SK-N-DZ (cell line): Measurements from ENCODE around the gene ARF1. TPM values are rescaled to one million over a fixed set of nuclear protein-coding genes. Genes with fewer than 3 reads are reported as not detected.

Source experiments
- DNase-seq: peaks from one replicate; pipeline ENCODE4 v3.0.0-alpha.2; 2015; ENCODE audit warnings: low spot score
- polyA plus RNA-seq, 2 experiments: library from polyadenylated mRNA; depleted of rRNA; stranded (reverse); fragments of >200 nt; gene quantifications; 2 replicates each; pipeline ENCODE4 v1.2.3, GENCODE V29; 2014

ARF1 gene
- polyA plus RNA-seq (2014; cell fraction: cytosol; rRNA removed): 153 and 169 TPM in 2 replicates
- polyA plus RNA-seq (2014; cell fraction: nucleus; rRNA removed): 86.2 and 120 TPM in 2 replicates

- DNase-seq: peak; percentile 89
Observed at GRCh38 chr1:228082214-228082917, at the start of gene ARF1. TSS of gene ARF1 (plus strand) at chr1:228082708. CDS start at chr1:228097115, 14,407 bp downstream.

GRCh38 chr1:228033376-228033775 is 49.1 kb upstream of the ARF1 start:
- DNase-seq: no peak

- no peak for DNase-seq
Observed at GRCh38 chr1:228034954-228035837, 47.3 kb upstream of the ARF1 start.

- no peak for DNase-seq
Observed at GRCh38 chr1:228035844-228036243, 46.7 kb upstream of the ARF1 start.

GRCh38 chr1:228036701-228037231 is 45.7 kb upstream of the ARF1 start:
- no peak for DNase-seq

- DNase-seq: no peak
Observed at GRCh38 chr1:228037401-228038386, 44.8 kb upstream of the ARF1 start.

- DNase-seq: no peak
Observed at GRCh38 chr1:228038387-228039005, 44.0 kb upstream of the ARF1 start.

- DNase-seq: no peak
Observed at GRCh38 chr1:228039006-228039903, 43.3 kb upstream of the ARF1 start.

GRCh38 chr1:228039986-228040385 is 42.5 kb upstream of the ARF1 start:
- no peak for DNase-seq

GRCh38 chr1:228041316-228041715 is 41.2 kb upstream of the ARF1 start:
- DNase-seq: no peak

GRCh38 chr1:228042508-228042907 is 40.0 kb upstream of the ARF1 start:
- DNase-seq: no peak

- DNase-seq: no peak
Observed at GRCh38 chr1:228043281-228043848, 39.1 kb upstream of the ARF1 start.

- DNase-seq: no peak
Observed at GRCh38 chr1:228044961-228045360, 37.5 kb upstream of the ARF1 start.

- DNase-seq: no peak
Observed at GRCh38 chr1:228045405-228045804, 37.1 kb upstream of the ARF1 start.

- DNase-seq: no peak
Observed at GRCh38 chr1:228045871-228046270, 36.6 kb upstream of the ARF1 start.

GRCh38 chr1:228046421-228047182 is 35.9 kb upstream of the ARF1 start:
- no peak for DNase-seq

- DNase-seq: no peak
Observed at GRCh38 chr1:228047183-228047466, 35.4 kb upstream of the ARF1 start.

GRCh38 chr1:228048120-228048519 is 34.4 kb upstream of the ARF1 start:
- no peak for DNase-seq
